ENCODE data around the gene FN1. TPM values are rescaled to one million over a fixed set of nuclear protein-coding genes. Genes with fewer than 3 reads are reported as not detected.

The FN1 gene
- total RNA-seq, 6 donors from 2014 or later, result 310 to 1,686 (median 1,133) TPM

DNA sequence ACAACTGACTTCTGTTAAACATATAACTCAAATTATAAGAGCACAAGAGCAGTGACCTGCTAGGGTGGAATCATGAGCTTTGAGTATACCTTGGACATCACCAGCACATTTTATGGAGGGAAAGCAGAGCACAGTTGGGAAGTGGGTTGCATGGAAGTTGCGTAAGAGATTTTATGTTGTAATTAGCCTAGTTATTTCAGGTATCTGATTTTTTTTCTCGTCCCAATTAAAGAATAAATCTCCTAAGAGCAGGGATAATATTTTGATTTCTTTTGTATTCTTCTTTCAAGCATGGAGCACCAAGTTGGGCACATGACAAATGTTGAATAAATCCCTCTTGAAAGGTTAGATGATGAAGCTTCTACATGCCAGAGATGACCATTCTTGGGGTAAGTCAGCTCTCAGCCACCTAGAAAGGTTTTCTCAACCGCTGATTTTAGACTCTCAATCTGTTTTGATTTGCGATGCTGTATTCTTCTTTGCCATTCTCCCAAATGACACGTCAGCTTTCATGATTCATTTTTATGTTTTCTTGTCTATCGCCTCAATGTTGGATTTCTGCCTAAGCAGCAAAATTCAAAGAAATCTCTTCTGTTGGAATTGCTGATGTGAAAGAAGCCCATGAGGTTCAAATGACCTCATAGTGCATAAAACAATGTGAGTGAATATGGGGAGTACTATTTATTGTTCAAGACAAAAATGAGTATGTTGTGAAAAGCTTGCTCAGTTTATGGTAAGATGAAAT, 15.3 kb upstream of the FN1 start:
- Histone ChIP-seq H3K9me3 (no peaks in the 10 kb centered on the region), H3K4me3 (no peak overlapping the region), H3K36me3 (no peaks in the 10 kb centered on the region), H3K4me1 (no peaks in the 10 kb centered on the region), H3K27ac (no peak overlapping the region), H3K27me3 (no peaks in the 10 kb centered on the region)
- WGBS, 2 donors, result 87 to 91% methylated on average over 6 of the region's 6 CpGs
- DNase-seq (no peak), ATAC-seq (ENCODE audit: low FRiP score in 2 of 2) (no peak)
- TF ChIP-seq, protein P1, sequence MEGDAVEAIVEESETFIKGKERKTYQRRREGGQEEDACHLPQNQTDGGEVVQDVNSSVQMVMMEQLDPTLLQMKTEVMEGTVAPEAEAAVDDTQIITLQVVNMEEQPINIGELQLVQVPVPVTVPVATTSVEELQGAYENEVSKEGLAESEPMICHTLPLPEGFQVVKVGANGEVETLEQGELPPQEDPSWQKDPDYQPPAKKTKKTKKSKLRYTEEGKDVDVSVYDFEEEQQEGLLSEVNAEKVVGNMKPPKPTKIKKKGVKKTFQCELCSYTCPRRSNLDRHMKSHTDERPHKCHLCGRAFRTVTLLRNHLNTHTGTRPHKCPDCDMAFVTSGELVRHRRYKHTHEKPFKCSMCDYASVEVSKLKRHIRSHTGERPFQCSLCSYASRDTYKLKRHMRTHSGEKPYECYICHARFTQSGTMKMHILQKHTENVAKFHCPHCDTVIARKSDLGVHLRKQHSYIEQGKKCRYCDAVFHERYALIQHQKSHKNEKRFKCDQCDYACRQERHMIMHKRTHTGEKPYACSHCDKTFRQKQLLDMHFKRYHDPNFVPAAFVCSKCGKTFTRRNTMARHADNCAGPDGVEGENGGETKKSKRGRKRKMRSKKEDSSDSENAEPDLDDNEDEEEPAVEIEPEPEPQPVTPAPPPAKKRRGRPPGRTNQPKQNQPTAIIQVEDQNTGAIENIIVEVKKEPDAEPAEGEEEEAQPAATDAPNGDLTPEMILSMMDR (IDR thresholded peaks at IDR 0.05), result no peak
- TF ChIP-seq EP300 (IDR thresholded peaks at IDR 0.05) (no peak), POLR2A (IDR thresholded peaks at IDR 0.05) (no peak), POLR2AphosphoS5 (IDR thresholded peaks at IDR 0.05) (no peak)

DNA sequence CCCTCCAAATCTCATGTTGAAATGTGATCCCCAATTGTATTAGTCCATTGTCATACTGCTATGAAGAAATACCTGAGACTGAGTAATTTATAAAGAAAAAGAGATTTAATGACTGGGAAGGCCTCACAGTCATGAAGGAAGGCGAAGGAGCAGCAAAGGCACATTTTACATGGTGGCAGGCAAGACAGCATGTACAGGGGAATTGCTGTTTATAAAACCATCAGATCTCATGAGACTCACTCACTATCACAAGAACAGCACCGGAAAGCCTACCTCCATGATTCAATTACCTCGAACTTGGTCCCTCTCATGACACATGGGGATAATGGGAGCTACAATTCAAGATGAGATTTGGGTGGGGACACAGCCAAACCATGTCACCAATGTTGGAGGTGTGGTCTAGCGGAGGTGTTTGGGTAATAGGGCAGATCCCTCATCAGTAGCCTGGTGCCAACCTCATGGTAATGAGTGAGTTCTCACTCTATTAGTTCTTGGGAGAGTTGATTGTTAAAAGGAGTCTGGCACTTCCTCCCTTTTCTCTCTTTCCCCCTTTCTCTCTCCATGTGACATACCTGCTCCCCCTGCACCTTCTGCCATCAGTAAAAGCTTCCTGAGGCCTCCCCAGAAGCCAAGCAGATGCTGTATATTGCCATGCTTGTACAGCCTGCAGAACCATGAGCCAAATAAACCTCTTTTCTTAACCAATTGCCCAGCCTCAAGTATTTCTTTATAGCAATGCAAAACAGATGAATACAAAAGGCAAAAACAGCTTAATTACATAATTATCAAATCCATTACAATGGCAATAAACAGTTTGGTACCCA, 14.5 kb upstream of the FN1 start:
- TF ChIP-seq POLR2A (IDR thresholded peaks at IDR 0.05) (no peak), EP300 (IDR thresholded peaks at IDR 0.05) (no peak), POLR2AphosphoS5 (IDR thresholded peaks at IDR 0.05) (no peak)
- TF ChIP-seq, protein P1 (IDR thresholded peaks at IDR 0.05), result no peak
- Histone ChIP-seq H3K36me3 (no peaks in the 10 kb centered on the region), H3K9me3 (no peaks in the 10 kb centered on the region), H3K4me1 (no peaks in the 10 kb centered on the region), H3K27me3 (no peaks in the 10 kb centered on the region), H3K27ac (no peak overlapping the region), H3K4me3 (no peak overlapping the region)
- DNase-seq (no peak), ATAC-seq (ENCODE audit: low FRiP score in 2 of 2) (no peak)
- WGBS, 2 donors, result 94 to 95% methylated on average over 4 of the region's 4 CpGs

DNA sequence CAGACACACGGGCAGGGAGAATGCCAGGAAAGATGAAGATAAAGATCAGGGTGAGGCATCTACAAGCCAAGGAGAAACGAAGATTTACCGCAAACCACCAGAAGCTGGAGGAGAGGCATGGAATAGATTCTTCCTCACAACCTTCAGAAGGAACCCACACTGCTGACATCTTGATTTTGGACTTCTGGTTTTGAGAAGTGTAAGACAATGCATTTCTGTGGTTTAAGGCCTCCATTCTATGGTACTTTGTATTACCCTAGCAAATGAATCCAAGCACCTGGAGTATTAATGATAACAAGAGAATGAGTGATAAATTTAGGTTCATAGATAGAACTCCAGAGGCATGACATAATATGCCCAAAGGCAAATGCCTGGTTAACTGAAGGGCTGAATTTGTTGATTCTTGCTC, 11.8 kb upstream of the FN1 start:
- no peaks in the 10 kb centered on the region for H3K36me3 ChIP-seq
- H3K27me3 ChIP-seq, result no peaks in the 10 kb centered on the region
- no peaks in the 10 kb centered on the region for H3K9me3 ChIP-seq
- ATAC-seq (ENCODE audit: low FRiP score in 2 of 2) (no peak), DNase-seq (no peak)
- 59 to 62% methylated on average over 3 of the region's 3 CpGs for WGBS, 2 donors
- no peak overlapping the region for H3K4me3 ChIP-seq
- TF ChIP-seq, protein P1 (IDR thresholded peaks at IDR 0.05), result no peak
- no peak for TF ChIP-seq POLR2AphosphoS5 (IDR thresholded peaks at IDR 0.05)
- no peak for TF ChIP-seq EP300 (IDR thresholded peaks at IDR 0.05)
- no peak for TF ChIP-seq POLR2A (IDR thresholded peaks at IDR 0.05)
- H3K4me1 ChIP-seq, result no peaks in the 10 kb centered on the region
- no peak overlapping the region for H3K27ac ChIP-seq

DNA sequence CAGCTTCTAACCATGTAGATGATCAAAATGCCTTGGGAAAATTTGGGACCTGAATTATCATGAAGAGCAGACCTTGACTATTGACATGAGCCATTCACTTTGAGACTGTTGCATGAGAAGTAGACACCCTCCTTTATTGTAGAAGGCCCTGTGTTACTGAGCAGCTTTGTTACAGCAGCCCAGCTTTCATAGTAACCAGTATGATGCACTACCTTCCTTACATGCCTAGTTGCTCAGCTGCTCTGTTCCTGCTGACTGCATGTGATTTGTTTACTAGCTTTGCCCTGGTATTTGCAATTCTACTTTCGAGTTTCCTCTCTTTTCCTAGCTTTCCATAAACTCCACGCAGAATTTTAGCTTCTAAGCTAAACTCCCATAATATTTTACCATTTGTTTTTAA, 11.2 kb upstream of the FN1 start:
- TF ChIP-seq, protein P1 (IDR thresholded peaks at IDR 0.05), result no peak
- TF ChIP-seq POLR2A (IDR thresholded peaks at IDR 0.05) (no peak), POLR2AphosphoS5 (IDR thresholded peaks at IDR 0.05) (no peak), EP300 (IDR thresholded peaks at IDR 0.05) (no peak)
- Histone ChIP-seq H3K27ac (no peak overlapping the region), H3K27me3 (no peaks in the 10 kb centered on the region), H3K4me3 (no peak overlapping the region), H3K4me1 (no peaks in the 10 kb centered on the region), H3K9me3 (no peaks in the 10 kb centered on the region), H3K36me3 (no peaks in the 10 kb centered on the region)
- no peak for ATAC-seq (ENCODE audit: low FRiP score in 2 of 2)
- DNase-seq, result no peak
- WGBS, 2 donors, result 70 to 74% methylated on average over 2 of the region's 2 CpGs
